Measurements from ENCODE around the gene RRM2.

DNA sequence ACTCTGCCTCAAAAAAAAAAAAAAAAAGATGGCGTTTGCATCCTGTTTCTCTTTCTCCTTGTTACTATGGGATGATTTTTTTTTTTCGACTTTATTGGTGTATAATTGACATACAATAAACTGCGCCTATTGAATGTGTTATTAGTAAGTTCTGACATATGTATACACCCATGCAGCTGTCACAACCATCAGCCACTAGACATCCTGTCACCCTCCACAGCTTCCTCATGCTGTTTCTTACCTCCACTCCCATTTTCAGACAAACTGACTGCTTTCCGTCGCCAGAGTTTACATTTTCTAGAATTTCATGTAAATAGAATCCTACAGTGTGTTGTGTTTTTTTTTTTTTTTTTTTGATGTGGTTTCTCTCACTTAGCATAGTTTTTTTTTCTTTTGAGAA is 27.9 kb downstream of the RRM2 start:
- TF ChIP-seq CTCF (IDR thresholded peaks at IDR 0.05; ENCODE audit: borderline replicate concordance, extremely low read depth, low read length, poor library complexity, severe bottlenecking): no peak
- TF ChIP-seq EZH2 (IDR thresholded peaks at IDR 0.05; ENCODE audit: borderline replicate concordance, low read depth, low read length, severe bottlenecking): no peak
